NOMO-1 treated with DMSO at 0.1 percent for 48 hours (cell line): Measurements from ENCODE around the gene STAT5A.
"Not testable (repeated sequence)": the region's sequence is repeated elsewhere in the genome, so short reads cannot be mapped to it uniquely, and the experiment has no call there.

ENCODE experiments used
- DNase-seq: peaks from one replicate; lab custom pipeline; 2025; ENCODE audit not compliant: unreplicated experiment; lab: John Stamatoyannopoulos, UW

Gene STAT5A

DNA sequence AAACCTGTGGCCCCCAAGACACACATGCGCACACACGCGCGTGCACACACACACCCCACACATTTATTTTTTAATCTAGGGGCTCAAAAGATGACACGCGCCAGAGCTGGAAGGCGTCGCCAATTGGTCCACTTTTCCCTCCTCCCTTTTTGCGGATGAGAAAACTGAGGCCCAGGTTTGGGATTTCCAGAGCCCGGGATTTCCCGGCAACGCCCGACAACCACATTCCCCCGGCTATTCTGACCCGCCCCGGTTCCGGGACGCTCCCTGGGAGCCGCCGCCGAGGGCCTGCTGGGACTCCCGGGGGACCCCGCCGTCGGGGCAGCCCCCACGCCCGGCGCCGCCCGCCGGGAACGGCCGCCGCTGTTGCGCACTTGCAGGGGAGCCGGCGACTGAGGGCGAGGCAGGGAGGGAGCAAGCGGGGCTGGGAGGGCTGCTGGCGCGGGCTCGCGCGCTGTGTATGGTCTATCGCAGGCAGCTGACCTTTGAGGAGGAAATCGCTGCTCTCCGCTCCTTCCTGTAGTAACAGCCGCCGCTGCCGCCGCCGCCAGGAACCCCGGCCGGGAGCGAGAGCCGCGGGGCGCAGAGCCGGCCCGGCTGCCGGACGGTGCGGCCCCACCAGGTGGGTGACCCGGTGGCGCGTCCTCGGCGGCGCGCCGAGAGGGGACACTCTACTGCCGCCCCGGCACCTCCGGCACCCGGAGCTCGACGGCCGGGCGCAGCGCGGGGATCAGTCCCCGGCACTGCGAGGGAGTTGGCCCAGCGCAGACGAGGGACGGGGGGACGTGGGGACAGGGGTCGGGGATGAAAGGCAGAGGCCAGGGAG lies at the start of gene STAT5A:
Gene STAT5A, plus strand, starts transcription at position 522 of the 826 bp plus-strand sequence. CDS start 914 bp downstream, outside the sequence.
- peak; percentile 80 for DNase-seq

DNA sequence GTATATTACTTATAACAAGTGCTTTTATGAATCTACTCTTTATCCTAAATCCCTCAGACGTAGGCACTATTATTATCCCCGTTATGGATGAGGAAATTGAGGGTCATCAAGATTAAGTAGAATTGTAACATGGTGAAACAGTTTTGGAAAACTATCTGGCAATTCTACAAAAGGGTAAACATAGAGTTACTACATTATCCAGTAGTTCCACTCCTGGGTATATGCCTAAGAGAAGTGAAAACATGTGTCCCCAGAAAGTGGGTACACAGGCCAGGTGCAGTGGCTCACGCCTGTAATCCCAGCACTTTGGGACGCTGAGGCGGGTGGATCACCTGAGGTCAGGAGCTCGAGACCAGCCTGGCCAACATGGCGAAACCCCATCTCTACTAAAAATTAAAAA lies 48.7 kb upstream of the STAT5A start:
- DNase-seq, result not testable (repeated sequence)

DNA sequence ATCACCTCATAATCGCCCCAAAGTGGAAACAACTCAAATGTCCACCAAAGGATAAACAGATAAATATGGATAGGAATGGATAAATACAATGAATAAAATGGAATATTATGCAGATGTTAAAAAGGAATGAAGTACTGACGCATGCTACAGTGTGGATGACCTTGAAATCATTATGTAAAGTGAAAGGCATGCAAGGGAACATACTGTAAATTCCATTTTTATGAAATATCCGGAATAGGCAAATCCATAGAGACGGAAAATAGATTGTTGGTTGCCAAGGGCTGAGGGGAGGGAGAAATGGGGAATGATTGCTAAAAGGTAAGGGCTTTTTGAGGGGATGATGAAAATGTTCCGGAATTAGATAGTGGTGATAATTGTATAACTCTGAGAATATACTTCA lies 48.1 kb upstream of the STAT5A start:
- DNase-seq, result no peak

DNA sequence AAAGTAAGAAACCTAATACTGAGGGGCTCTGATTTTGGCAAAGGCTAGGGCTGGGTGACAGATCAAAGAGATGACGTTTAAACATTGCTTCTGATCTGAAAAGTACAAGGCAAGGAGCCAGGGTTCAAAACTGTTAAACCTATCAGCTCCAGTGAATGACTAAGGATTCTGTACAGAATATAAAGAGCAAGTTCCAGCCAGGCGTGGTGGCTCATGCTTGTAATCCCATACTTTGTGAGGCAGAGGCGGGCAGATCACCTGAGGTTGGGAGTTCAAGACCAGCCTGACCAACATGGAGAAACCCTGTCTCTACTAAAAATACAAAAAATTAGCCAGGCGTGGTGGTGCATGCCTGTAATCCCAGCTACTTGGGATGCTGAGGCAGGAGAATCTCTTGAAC lies 47.4 kb upstream of the STAT5A start:
- DNase-seq, result not testable (repeated sequence)

DNA sequence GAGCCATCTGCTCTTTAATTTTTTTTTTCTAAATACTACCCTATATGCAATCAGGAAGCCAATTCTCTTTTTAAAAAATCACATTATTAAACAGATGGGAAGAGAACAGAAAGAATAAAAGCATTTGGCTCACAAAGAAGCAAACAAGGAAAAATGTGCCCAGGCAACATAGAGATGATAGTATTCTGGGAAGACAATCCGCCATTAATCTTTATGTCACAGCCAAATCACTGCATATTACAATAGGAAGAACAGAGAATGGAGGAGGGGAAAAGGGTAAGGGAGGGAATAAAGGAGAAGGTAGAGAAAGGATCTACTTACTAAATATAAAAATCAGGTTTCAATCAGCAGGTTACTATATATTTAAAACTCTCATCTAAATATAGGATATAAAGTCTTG lies 46.4 kb upstream of the STAT5A start:
- no peak for DNase-seq

DNA sequence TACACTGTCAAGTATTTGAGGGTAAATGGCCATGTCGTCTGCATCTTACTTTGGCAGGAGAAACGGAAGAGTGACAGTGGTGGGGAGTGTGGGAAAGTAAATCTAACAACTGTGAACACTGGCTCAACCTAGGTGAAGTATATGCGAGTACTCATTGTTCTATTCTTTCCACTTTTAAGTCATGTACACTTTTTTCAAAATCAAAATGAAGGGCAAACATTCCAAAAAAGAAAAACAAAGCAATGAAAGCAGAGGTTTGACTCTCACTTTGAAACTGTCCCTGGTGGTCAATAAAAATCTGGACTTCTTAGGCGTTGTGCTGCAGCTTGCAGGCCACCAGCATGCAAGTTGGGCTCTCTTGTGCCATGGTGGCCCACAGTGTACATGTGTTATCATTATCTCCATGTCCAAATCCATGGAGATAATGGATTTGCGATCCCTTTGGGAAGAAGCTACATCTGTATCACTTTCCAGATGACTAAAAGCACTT lies 44.8 kb upstream of the STAT5A start:
- DNase-seq, result no peak

DNA sequence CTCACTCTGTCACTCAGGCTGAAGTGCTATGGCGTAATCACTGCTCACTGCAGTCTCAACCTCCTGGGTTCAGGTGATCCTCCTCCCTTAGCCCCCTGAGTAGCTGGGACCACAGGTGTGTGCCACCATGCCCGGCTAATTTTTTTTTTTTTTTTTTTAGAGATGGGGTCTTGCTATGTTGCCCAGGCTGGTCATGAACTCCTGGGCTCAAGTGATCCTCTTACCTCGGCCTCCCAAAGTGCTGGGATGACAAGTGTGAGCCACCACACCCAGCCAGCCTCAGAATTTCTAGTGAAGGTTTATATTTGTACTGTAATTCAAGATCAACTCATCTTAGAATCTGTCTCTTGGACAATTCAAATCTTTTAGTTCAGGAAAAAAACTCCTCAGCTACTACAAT lies 44.2 kb upstream of the STAT5A start:
- not testable (repeated sequence) for DNase-seq

DNA sequence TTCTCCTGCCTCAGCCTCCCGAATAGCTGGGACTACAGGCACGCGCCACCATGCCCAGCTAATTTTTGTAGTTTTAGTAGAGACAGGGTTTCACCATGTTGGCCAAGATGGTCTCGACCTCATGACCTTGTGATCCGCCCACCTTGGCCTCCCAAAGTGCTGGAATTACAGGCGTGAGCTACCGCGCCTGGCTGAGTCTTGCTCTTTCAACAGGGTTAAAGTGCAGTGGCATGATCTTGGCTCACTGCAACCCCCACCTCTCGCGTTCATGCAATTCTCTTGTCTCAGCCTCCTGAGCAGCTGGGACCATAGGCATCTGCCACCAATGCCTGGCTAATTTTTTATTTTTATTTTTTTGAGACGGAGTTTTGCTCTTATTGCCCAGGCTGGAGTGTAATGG lies 43.1 kb upstream of the STAT5A start:
- not testable (repeated sequence) for DNase-seq

DNA sequence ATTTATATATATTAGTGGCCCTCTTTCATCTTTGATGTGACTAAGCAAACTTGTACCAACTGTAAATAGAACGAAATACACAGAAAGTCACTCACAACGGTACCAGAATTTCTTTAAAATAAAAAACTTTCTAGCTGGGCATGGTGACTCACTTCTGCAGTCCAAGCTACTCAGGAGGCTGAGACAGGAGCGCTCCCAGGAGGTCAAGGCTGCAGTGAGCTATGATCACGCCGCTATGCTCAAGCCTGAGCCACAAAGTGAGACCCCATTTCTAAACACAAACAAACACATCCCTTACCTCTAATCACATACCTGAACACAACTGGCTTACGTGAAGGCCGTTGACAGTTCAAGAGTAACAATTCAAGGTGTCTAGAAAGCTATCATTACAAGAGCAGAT lies 41.8 kb upstream of the STAT5A start:
- no peak for DNase-seq

DNA sequence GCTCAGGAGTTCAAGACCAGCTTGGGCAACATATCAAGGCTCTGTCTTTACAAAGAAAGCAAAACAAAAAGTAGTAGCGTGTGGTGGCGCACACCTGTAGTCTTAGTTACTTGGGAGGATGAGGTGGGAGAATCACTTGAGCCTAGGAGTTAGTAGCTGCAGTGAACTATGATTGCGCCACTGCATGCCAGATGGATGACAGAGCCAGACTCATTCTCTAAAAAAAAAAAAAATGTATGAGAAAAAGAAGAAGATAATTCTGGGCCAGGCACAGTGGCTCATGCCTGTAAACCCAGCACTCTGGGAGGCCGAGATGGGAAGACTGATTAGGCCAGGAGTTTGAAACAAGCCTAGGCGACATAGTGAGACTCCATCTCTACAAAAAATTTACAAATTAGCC lies 40.6 kb upstream of the STAT5A start:
- DNase-seq, result peak; percentile 30

DNA sequence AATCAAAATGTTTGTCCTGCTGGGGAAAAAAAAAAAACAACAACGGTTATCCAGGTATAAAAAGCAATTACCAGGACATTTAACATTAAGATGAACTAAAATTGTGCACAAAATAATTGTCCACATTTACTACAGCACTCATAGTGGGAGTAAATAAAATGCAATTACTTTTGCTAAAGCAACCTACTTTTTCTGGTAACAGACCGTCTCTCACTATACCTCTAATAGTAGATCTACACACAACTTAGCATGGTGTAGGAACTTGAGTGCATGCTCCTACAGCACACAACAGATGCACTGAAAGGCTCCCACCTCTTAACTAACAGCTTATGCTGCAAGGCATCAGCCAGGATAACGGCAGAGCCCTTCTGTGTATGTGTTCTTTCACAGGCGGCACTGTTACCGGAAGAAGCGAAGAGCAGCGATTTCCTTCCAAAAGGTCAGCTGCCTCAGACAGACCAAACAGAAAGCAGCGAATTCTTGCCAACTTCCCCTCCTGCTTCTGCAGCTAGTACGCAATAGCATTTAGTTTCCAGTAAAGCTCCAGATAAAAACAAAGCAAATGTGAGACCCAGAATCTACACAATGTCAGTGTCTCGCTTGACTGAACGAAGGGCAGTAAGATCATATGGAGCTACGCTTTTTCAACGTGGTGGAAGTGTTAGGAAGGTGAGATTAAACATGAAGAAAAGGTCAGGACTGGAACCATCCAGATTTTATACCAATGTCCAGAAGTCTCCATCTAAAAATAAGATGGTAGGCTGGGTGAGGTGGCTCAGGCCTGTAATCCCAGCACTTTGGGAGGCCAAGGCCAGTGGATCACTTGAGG lies 39.7 kb upstream of the STAT5A start:
- DNase-seq, result peak; percentile 96

DNA sequence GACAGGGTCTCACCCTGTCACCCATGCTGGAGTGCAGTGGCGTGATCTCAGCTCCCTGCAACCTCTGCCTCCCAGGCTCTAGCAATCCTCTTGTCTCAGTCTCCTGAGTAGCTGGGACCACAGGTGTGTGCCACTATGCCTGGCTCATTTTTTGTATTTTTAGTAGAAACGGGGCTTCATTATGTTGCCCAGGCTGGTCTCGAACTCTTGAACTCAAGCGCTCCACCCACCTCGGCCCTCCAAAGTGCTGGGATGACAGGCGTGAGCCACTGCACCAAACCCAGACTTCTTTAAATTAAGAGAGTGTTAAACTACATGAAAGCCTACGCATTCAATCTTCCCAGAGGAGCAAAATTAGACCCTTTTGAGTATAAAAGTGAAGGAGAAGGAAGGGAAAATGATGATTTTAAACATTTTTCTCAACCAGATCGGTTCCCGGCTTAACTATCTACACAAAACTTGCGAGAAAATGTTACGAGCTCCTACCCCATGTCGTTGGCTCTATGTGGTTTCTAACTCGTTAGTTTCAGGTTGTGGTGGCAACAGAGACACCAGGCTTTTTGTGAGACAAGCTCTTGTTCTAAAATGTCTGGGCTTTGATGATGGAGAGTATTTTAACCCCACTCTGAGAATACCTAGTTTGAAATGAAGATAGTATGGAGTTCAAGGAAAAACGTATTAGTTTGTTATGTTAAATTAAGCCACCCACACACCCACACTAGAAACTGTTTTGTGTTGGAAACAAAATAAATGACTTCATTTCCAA lies 38.4 kb upstream of the STAT5A start:
- no peak for DNase-seq

DNA sequence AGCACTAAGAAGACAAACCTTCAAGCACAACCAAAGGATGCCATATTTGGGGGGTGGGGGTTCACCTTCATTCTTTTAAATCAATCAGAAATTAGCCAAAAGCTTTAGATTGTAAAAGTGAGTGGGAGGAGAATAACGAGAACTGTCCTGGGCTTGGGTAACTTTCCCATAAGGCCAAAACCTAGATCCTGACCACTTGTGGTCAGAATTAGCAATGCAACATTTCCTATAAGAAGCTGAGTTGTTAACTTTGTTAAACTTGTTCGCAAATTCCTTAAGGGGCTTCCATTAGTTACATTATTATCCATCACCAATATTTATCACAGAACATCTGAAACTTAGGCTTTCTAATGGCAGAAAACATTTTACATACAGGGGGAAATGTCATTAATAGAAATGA lies 37.2 kb upstream of the STAT5A start:
- DNase-seq, result peak; percentile 61

DNA sequence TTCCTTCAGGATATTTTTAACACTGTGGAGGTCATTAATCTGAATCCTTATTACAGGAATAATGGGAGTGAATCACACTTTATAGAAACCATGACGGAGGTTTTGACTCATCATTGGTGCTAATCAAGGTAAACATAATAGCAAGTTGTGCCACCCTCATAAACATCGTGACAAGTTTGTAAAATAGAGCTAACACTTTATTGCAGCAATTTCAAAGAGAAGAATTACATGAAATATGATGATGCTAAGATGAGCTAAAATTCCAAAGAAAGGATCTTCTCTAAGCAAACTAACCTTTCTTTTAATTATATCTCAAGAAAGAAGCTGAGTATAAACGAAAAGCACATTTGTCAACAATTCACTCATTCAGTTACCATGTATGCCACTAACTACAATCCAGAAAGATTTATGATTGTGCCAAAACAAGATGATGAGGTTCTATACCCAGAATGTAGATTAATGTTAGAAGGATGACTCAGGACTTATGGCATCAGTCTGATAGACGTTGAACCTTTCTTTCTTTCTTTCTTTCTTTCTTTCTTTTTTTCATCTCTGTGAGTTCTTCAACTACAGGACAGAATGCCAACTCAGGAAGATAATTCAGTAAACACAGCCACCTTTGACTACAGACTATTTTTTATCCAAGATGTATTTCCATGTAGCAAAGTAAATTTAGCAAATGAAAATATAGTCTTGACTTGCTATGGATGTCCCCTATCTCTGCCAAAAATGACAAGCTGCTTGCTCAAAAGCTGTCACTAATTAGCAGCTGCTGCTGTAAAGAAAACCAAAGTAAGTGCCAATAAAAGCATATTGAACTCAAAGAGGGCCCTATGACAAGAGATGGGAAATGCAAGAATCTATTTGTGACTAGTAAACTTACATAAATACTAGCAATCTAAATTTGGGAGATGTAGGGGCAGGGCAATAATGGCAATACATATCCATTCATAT lies 35.4 kb upstream of the STAT5A start:
- DNase-seq, result no peak

DNA sequence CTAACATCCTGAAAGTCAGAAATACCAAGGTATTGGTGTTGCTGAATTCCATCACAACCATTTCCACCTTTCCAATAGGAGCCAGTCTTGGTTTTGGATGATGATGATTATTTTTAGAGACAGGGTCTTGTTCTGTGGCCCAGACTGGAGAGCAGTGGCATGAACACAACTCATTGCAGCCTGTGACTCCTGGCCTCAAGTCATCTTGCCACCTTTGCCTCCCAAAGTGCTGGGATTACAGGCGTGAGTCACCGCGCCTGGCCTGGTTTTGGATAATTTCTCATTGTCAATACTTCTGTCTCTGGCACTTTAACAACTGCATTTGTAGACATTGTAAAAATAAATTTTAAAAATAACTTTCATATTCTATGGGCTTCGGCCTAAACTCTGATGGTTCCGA lies 34.7 kb upstream of the STAT5A start:
- DNase-seq, result no peak

DNA sequence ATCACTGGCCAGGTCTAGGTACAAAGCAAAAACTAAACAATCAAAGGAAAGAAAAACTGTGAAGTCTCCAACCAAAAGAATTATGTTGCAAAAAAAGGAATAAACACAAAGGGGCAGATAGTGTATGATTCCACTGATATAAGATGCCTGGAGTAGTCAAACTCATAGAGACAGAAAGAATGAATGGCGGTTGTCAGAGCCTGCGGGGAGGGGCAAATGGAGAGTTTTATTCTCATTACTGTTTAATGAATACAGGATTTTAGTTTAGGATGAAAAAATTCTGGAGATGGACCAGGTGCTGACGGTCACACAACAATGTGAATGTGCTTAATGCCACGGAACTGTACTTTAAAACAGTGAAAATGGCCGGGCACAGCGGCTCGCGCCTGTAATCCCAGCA lies 32.9 kb upstream of the STAT5A start:
- no peak for DNase-seq

DNA sequence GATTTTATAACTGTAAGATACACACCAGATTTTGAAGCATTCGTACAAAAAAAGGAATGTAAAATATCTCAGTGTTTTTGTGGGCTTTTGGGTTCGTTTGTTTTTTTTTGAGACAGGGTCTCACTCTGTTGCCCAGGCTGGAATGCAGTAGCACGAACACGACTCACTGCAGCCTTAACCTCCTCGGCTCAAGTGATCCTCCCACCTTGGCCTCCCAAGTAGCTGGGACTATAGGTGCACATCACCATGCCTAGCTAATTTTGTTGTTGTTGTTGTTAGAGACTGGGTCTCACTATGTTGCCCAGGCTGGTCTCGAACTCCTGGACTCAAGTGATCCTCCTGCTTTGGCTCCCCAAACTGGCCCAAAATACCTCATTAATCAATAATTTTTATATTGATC lies 28.0 kb upstream of the STAT5A start:
- no peak for DNase-seq

DNA sequence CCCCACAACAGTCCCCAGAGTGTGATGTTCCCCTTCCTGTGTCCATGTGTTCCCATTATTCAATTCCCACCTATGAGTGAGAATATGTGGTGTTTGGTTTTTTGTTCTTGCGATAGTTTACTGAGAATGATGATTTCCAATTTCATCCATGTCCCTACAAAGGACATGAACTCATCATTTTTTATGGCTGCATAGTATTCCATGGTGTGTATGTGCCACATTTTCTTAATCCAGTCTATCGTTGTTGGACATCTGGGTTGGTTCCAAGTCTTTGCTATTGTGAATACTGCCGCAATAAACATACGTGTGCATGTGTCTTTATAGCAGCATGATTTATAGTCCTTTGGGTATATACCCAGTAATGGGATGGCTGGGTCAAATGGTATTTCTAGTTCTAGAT lies 23.9 kb upstream of the STAT5A start:
- DNase-seq, result not testable (repeated sequence)

DNA sequence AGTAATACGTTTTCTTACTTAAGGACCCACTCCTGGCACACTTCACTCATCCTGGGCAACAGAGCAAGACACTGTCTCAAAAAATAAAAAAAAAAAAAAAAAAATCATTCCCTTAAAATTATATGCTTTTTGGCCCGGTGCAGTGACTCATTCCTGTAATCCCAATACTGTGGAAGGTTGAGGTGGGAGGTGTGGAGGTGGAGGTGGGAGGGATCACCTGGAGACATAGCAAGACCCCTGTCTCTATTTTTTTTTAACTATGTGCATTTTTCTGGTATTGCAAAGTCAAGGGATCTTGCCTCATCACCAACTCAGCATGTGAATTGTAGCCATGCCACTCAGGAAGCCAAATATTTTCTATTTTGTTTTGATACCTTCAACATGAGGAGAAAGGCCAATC lies 21.8 kb upstream of the STAT5A start:
- DNase-seq, result no peak
